GM12891 (cell line): ENCODE data around the gene RPUSD4.

ENCODE experiments used
- POLR2A ChIP-seq: IDR thresholded peaks from 2 replicates; pipeline ENCODE4 v1.6.1; 2011; ENCODE audit warnings: low read depth, low read length, control low read depth
- POLR2AphosphoS5 ChIP-seq: IDR thresholded peaks from 2 replicates; pipeline ENCODE4 v1.6.1; 2011; ENCODE audit warnings: low read depth, low read length, control low read depth
- SPI1 ChIP-seq: IDR thresholded peaks from 2 replicates; pipeline ENCODE4 v1.6.1; 2011; ENCODE audit warnings: low read depth, low read length, control low read depth

DNA sequence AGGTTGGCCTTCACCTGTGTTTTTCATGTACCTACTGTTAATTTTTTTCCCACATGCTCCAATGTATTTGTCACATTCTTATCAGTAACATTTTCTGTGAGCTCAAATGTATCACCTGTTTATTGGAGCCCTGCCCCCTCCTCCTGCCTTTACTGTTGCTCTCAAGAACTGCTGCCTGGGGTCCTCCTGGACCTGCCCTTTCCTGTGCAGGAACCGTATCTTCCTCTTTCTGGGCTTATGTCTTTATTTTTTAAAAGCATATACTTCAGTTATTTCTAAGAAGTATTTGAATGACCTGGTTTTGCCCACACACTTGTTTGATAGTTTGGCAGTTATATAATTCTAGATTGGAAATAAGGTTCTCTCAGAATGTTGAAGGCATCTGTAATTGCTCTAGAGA, 6.0 kb upstream of the RPUSD4 start:
- TF ChIP-seq POLR2AphosphoS5 (no peak), SPI1 (no peak), POLR2A (no peak)
